ENCODE results near the gene LHFPL2. TPM values are rescaled to one million over a fixed set of nuclear protein-coding genes. Genes with fewer than 3 reads are reported as not detected.
"Not testable (repeated sequence)": the region's sequence is repeated elsewhere in the genome, so short reads cannot be mapped to it uniquely, and the experiment has no call there.

The LHFPL2 gene
- total and polyA plus RNA-seq, 5 experiments from 2014 or later, result 0.15 to 1.8 (median 0.56) TPM

GRCh38 chr5:78632467-78632866 is 16.1 kb downstream of the LHFPL2 start:
- DNase-seq (no peak), ATAC-seq (no peak)
- no peaks in the 10 kb centered on the region for H3K9me3 Mint-ChIP-seq
- no peaks in the 10 kb centered on the region for H3K36me3 Mint-ChIP-seq
- no peak overlapping the region for H3K4me3 Mint-ChIP-seq
- POLR2A ChIA-PET, result no interaction called here
- H3K27me3 Mint-ChIP-seq, result peaks cover 2 to 12% (median 7%) of the 10 kb centered on the region in 5 donors
- H3K4me1 Mint-ChIP-seq, result peaks cover 0 to 15% (median 0%) of the 10 kb centered on the region in 4 donors
- no peak overlapping the region for H3K27ac Mint-ChIP-seq

- Mint-ChIP-seq H3K9me3 (no peaks in the 10 kb centered on the region), H3K36me3 (no peaks in the 10 kb centered on the region), H3K27ac (no peak overlapping the region), H3K27me3 (peaks cover 3 to 14% (median 9%) of the 10 kb centered on the region in 5 donors), H3K4me3 (no peak overlapping the region), H3K4me1 (peaks cover 0 to 17% (median 0%) of the 10 kb centered on the region in 4 donors)
- no peak for DNase-seq
- ATAC-seq, result no peak
- POLR2A ChIA-PET, result no interaction called here
These were observed 16.6 kb downstream of the LHFPL2 start for GRCh38 chr5:78631931-78632330.

GRCh38 chr5:78630047-78630446 is 18.5 kb downstream of the LHFPL2 start:
- ATAC-seq (no peak), DNase-seq (no peak)
- peaks cover 3 to 16% (median 5%) of the 10 kb centered on the region in 5 donors for H3K27me3 Mint-ChIP-seq
- no peak overlapping the region for H3K4me3 Mint-ChIP-seq
- H3K27ac Mint-ChIP-seq, result no peak overlapping the region
- H3K36me3 Mint-ChIP-seq, result no peaks in the 10 kb centered on the region
- POLR2A ChIA-PET, result no interaction called here
- no peaks in the 10 kb centered on the region for H3K9me3 Mint-ChIP-seq
- H3K4me1 Mint-ChIP-seq, result peaks cover 0 to 17% (median 0%) of the 10 kb centered on the region in 4 donors

- no peak overlapping the region for H3K27ac Mint-ChIP-seq
- H3K36me3 Mint-ChIP-seq, result no peaks in the 10 kb centered on the region
- H3K4me1 Mint-ChIP-seq, result peaks cover 0 to 17% (median 0%) of the 10 kb centered on the region in 4 donors
- ATAC-seq (no peak), DNase-seq (no peak)
- H3K4me3 Mint-ChIP-seq, result no peak overlapping the region
- no peaks in the 10 kb centered on the region for H3K9me3 Mint-ChIP-seq
- POLR2A ChIA-PET, result no interaction called here
- peaks cover 3 to 15% (median 5%) of the 10 kb centered on the region in 5 donors for H3K27me3 Mint-ChIP-seq
These were observed 18.9 kb downstream of the LHFPL2 start for GRCh38 chr5:78629624-78630023.

- Mint-ChIP-seq H3K27me3 (peaks cover 0 to 12% (median 3%) of the 10 kb centered on the region in 5 donors), H3K4me3 (no peak overlapping the region), H3K9me3 (no peaks in the 10 kb centered on the region), H3K36me3 (no peaks in the 10 kb centered on the region), H3K4me1 (peaks cover 0 to 15% (median 0%) of the 10 kb centered on the region in 4 donors), H3K27ac (no peak overlapping the region)
- POLR2A ChIA-PET, result no interaction called here
- no peak for ATAC-seq
- DNase-seq, result no peak
These were observed 20.1 kb downstream of the LHFPL2 start for GRCh38 chr5:78628270-78628992.

GRCh38 chr5:78627766-78628165 is 20.8 kb downstream of the LHFPL2 start:
- POLR2A ChIA-PET, result no interaction called here

DNA sequence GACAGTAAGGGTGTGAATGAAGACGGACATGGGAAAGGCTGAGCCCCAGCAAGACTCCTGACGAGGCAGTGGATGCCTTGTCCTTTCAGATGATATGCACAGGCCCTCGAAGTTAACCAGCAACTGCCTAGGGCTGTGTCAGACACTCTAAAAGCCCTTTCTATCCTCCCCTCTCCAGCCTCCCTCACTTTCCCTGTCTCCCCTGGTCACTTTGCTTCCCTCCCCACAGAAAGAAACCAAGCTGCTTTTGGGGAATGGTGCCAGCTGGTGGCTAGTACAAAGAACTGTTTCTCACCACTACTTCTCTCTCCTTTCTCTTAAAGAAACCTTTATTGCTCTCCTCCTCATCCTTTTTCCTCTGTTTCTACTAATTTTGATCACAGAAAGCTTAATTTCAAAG is 21.4 kb downstream of the LHFPL2 start:
- H3K9me3 Mint-ChIP-seq, result no peaks in the 10 kb centered on the region
- H3K36me3 Mint-ChIP-seq, result no peaks in the 10 kb centered on the region
- ATAC-seq (no peak), DNase-seq (no peak)
- no peak overlapping the region for H3K4me3 Mint-ChIP-seq
- POLR2A ChIA-PET, result no interaction called here
- no peak overlapping the region for H3K27ac Mint-ChIP-seq
- H3K27me3 Mint-ChIP-seq, result peaks cover 0 to 12% (median 3%) of the 10 kb centered on the region in 5 donors
- H3K4me1 Mint-ChIP-seq, result peaks cover 0 to 15% (median 0%) of the 10 kb centered on the region in 4 donors

More at GRCh38 chr5:78627766-78628165, 20.8 kb downstream of the LHFPL2 start:
- peaks cover 0 to 15% (median 0%) of the 10 kb centered on the region in 4 donors for H3K4me1 Mint-ChIP-seq
- H3K9me3 Mint-ChIP-seq, result no peaks in the 10 kb centered on the region
- H3K36me3 Mint-ChIP-seq, result no peaks in the 10 kb centered on the region
- no peak overlapping the region for H3K27ac Mint-ChIP-seq
- H3K27me3 Mint-ChIP-seq, result peaks cover 0 to 12% (median 3%) of the 10 kb centered on the region in 5 donors
- ATAC-seq (no peak), DNase-seq (no peak)
- H3K4me3 Mint-ChIP-seq, result no peak overlapping the region

GRCh38 chr5:78626009-78626571 is 22.5 kb downstream of the LHFPL2 start:
- peaks cover 0 to 15% (median 0%) of the 10 kb centered on the region in 4 donors for H3K4me1 Mint-ChIP-seq
- no peak overlapping the region for H3K4me3 Mint-ChIP-seq
- H3K27me3 Mint-ChIP-seq, result peaks cover 0 to 12% (median 2%) of the 10 kb centered on the region in 5 donors
- DNase-seq (no peak), ATAC-seq (no peak)
- no peaks in the 10 kb centered on the region for H3K36me3 Mint-ChIP-seq
- H3K9me3 Mint-ChIP-seq, result peaks cover 0 to 4% (median 0%) of the 10 kb centered on the region in 9 donors
- POLR2A ChIA-PET, result no interaction called here
- no peak overlapping the region for H3K27ac Mint-ChIP-seq

GRCh38 chr5:78624992-78625391 is 23.6 kb downstream of the LHFPL2 start:
- no peak overlapping the region for H3K4me3 Mint-ChIP-seq
- H3K27ac Mint-ChIP-seq, result no peak overlapping the region
- no peak for DNase-seq
- H3K27me3 Mint-ChIP-seq, result peaks cover 0 to 12% (median 2%) of the 10 kb centered on the region in 5 donors
- POLR2A ChIA-PET, result no interaction called here
- H3K9me3 Mint-ChIP-seq, result peaks cover 0 to 14% (median 2%) of the 10 kb centered on the region in 9 donors
- no peak for ATAC-seq
- H3K4me1 Mint-ChIP-seq, result peaks cover 0 to 15% (median 0%) of the 10 kb centered on the region in 4 donors
- no peaks in the 10 kb centered on the region for H3K36me3 Mint-ChIP-seq

DNA sequence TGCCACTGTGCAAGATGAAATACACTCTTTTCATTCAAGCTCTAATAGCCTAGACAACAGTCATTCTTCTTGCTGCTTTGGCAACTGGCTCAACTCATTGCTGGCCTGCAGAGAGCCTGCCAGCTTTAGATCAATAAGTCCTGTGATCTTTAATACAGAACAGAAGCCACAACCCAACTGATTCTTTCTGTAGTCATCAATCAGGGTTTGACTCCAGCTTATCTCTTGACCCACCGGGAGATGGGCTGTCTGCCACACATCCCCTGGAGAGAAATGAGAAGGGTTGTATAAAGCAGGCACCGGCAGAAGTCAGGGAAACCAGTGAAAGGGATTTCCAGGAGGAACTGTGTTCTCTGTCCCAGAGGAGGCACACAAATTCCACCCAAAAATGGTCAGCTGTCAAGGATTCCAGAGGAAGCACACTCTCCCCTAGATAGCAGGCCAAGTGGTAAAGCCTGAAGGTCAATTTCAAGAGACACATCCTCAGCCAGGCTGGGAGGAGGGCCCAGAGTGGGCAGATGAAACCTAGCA is 24.5 kb downstream of the LHFPL2 start:
- peaks cover 0 to 12% (median 2%) of the 10 kb centered on the region in 5 donors for H3K27me3 Mint-ChIP-seq
- H3K4me1 Mint-ChIP-seq, result peaks cover 0 to 11% (median 0%) of the 10 kb centered on the region in 4 donors
- DNase-seq (no peak), ATAC-seq (no peak)
- H3K36me3 Mint-ChIP-seq, result no peaks in the 10 kb centered on the region
- peaks cover 0 to 14% (median 2%) of the 10 kb centered on the region in 9 donors for H3K9me3 Mint-ChIP-seq
- H3K4me3 Mint-ChIP-seq, result no peak overlapping the region
- POLR2A ChIA-PET, result no interaction called here
- H3K27ac Mint-ChIP-seq, result no peak overlapping the region

GRCh38 chr5:78622302-78622971 is 26.1 kb downstream of the LHFPL2 start:
- Mint-ChIP-seq H3K4me1 (peaks cover 0 to 2% (median 0%) of the 10 kb centered on the region in 4 donors), H3K4me3 (no peak overlapping the region), H3K36me3 (no peaks in the 10 kb centered on the region), H3K9me3 (peaks cover 0 to 18% (median 2%) of the 10 kb centered on the region in 9 donors), H3K27ac (no peak overlapping the region), H3K27me3 (peaks cover 0 to 7% (median 2%) of the 10 kb centered on the region in 5 donors)
- no peak for DNase-seq
- no peak for ATAC-seq
- POLR2A ChIA-PET, result no interaction called here

- H3K27ac Mint-ChIP-seq, result no peak overlapping the region
- ATAC-seq, result no peak
- H3K27me3 Mint-ChIP-seq, result peaks cover 0 to 2% (median 0%) of the 10 kb centered on the region in 5 donors
- H3K9me3 Mint-ChIP-seq, result peaks cover 0 to 18% (median 2%) of the 10 kb centered on the region in 9 donors
- no peak overlapping the region for H3K4me3 Mint-ChIP-seq
- H3K36me3 Mint-ChIP-seq, result no peaks in the 10 kb centered on the region
- POLR2A ChIA-PET, result no interaction called here
- no peaks in the 10 kb centered on the region for H3K4me1 Mint-ChIP-seq
- DNase-seq, result no peak
These were observed 27.3 kb downstream of the LHFPL2 start for GRCh38 chr5:78621291-78621738.

DNA sequence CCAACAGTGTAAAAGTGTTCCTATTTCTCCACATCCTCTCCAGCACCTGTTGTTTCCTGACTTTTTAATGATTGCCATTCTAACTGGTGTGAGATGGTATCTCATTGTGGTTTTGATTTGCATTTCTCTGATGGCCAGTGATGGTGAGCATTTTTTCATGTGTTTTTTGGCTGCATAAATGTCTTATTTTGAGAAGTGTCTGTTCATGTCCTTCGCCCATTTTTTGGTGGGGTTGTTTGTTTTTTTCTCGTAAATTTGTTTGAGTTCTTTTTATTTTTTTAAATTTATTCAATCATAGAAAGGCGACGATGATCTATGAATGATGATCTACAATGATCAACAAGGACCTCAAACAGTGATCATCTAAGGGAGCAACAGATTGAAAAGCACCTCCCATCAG is 28.5 kb downstream of the LHFPL2 start:
- H3K36me3 Mint-ChIP-seq, H3K4me3 Mint-ChIP-seq, ATAC-seq, H3K27ac Mint-ChIP-seq, H3K27me3 Mint-ChIP-seq, POLR2A ChIA-PET, H3K4me1 Mint-ChIP-seq, DNase-seq: not testable (repeated sequence)
- peaks cover 0 to 18% (median 2%) of the 10 kb centered on the region in 9 donors for H3K9me3 Mint-ChIP-seq
